Activated CD4-positive, alpha-beta T cell treated with anti-CD3 and anti-CD28 coated beads, Interleukin-2, amount 50 U/mL, for 16 hours (primary cell): ENCODE measurements around the gene KCTD17.

Source experiments
- DNase-seq: peaks from one replicate; pipeline ENCODE4 v3.0.0-alpha.2; 2020

The KCTD17 gene

GRCh38 chr22:37051391-37052385 is at the start of gene KCTD17:
KCTD17 (plus strand) TSS chr22:37051742; CDS start chr22:37051761, 19 bp downstream.
- DNase-seq = peak; percentile 83

GRCh38 chr22:37001826-37002225 is 49.7 kb upstream of the KCTD17 start:
- DNase-seq = no peak

GRCh38 chr22:37002633-37003032 is 48.9 kb upstream of the KCTD17 start:
- no peak for DNase-seq

- DNase-seq = no peak
These were observed 43.9 kb upstream of the KCTD17 start for GRCh38 chr22:37007651-37008050.

- DNase-seq = no peak
These were observed 43.2 kb upstream of the KCTD17 start for GRCh38 chr22:37008365-37008764.

- no peak for DNase-seq
These were observed 42.1 kb upstream of the KCTD17 start for GRCh38 chr22:37009490-37009889.

- DNase-seq = no peak
These were observed 41.4 kb upstream of the KCTD17 start for GRCh38 chr22:37010174-37010573.

- no peak for DNase-seq
These were observed 40.6 kb upstream of the KCTD17 start for GRCh38 chr22:37010976-37011375.

- DNase-seq = no peak
These were observed 40.1 kb upstream of the KCTD17 start for GRCh38 chr22:37011472-37011871.

- no peak for DNase-seq
These were observed 39.2 kb upstream of the KCTD17 start for GRCh38 chr22:37012262-37012904.

GRCh38 chr22:37012956-37013355 is 38.6 kb upstream of the KCTD17 start:
- DNase-seq = no peak

- no peak for DNase-seq
These were observed 37.1 kb upstream of the KCTD17 start for GRCh38 chr22:37014415-37014806.

- no peak for DNase-seq
These were observed 36.5 kb upstream of the KCTD17 start for GRCh38 chr22:37014835-37015586.

GRCh38 chr22:37015587-37015878 is 36.0 kb upstream of the KCTD17 start:
- DNase-seq = no peak

- no peak for DNase-seq
These were observed 35.2 kb upstream of the KCTD17 start for GRCh38 chr22:37016134-37016910.

GRCh38 chr22:37017356-37017755 is 34.2 kb upstream of the KCTD17 start:
- DNase-seq = no peak

- no peak for DNase-seq
These were observed 33.3 kb upstream of the KCTD17 start for GRCh38 chr22:37018086-37018814.

- no peak for DNase-seq
These were observed 32.7 kb upstream of the KCTD17 start for GRCh38 chr22:37018815-37019308.

GRCh38 chr22:37019309-37020191 is 32.0 kb upstream of the KCTD17 start, which contains the start of the genes MPST and TST:
MPST (plus strand) TSS chr22:37019742; CDS start chr22:37019837, 95 bp downstream.
TST (minus strand) TSS chr22:37019447; CDS start chr22:37018732, 715 bp downstream.
- DNase-seq = peak; percentile 52

GRCh38 chr22:37020192-37020479 is 31.4 kb upstream of the KCTD17 start:
- no peak for DNase-seq

- DNase-seq = no peak
These were observed 30.5 kb upstream of the KCTD17 start for GRCh38 chr22:37021041-37021440.
